ENCODE data around the gene BHLHE41.

- TF ChIP-seq POLR2AphosphoS5 (IDR thresholded peaks at IDR 0.05; ENCODE audit: low read depth, low read length): no peak
- TF ChIP-seq TAF1 (IDR thresholded peaks at IDR 0.05; ENCODE audit: borderline replicate concordance, low read depth, low read length): no peak
Measured at GRCh38 chr12:26172539-26172938, 47.7 kb upstream of the BHLHE41 start.
